ENCODE data around the gene TMEM61.
A peak's percentile ranks its signal among the peaks of the same experiment; 100 is the strongest.

The TMEM61 gene

GRCh38 chr1:54986025-54986424, 5.6 kb downstream of the TMEM61 start:
- DNase-seq = no peak

- DNase-seq = no peak
Measured at GRCh38 chr1:54986533-54986932, 6.1 kb downstream of the TMEM61 start.

- DNase-seq = no peak
Measured at GRCh38 chr1:54987427-54987826, 7.0 kb downstream of the TMEM61 start.

- no peak for DNase-seq
Measured at GRCh38 chr1:54987919-54988705, 7.7 kb downstream of the TMEM61 start.

- DNase-seq = no peak
Measured at GRCh38 chr1:54988975-54989374, 8.5 kb downstream of the TMEM61 start.

- peak in 1 of 2 experiments; percentile 7 for DNase-seq
Measured at GRCh38 chr1:54989473-54989872, 9.0 kb downstream of the TMEM61 start.

GRCh38 chr1:54989968-54990810, 9.8 kb downstream of the TMEM61 start:
- no peak for DNase-seq

GRCh38 chr1:54990916-54991315, 10.5 kb downstream of the TMEM61 start:
- no peak for DNase-seq

- DNase-seq = no peak
Measured at GRCh38 chr1:54991939-54992338, 11.5 kb downstream of the TMEM61 start.

- no peak for DNase-seq
Measured at GRCh38 chr1:54993140-54993539, 12.7 kb downstream of the TMEM61 start.

- no peak for DNase-seq
Measured at GRCh38 chr1:54994355-54994990, 14.0 kb downstream of the TMEM61 start.

- DNase-seq = no peak
Measured at GRCh38 chr1:54995013-54995760, 14.8 kb downstream of the TMEM61 start.

GRCh38 chr1:54995835-54996234, 15.4 kb downstream of the TMEM61 start:
- no peak for DNase-seq

GRCh38 chr1:54996359-54996868, 16.0 kb downstream of the TMEM61 start:
- DNase-seq = peak; percentile 58 to 65

GRCh38 chr1:54996869-54997710, 16.7 kb downstream of the TMEM61 start:
- no peak for DNase-seq

GRCh38 chr1:54997711-54997986, 17.2 kb downstream of the TMEM61 start:
- no peak for DNase-seq

- no peak for DNase-seq
Measured at GRCh38 chr1:54998100-54998499, 17.7 kb downstream of the TMEM61 start.

GRCh38 chr1:54998677-54999076, 18.2 kb downstream of the TMEM61 start, which contains the start of gene BSND:
BSND (plus strand) TSS chr1:54998933; CDS start chr1:54999187, 254 bp downstream.
- DNase-seq = no peak

GRCh38 chr1:55000110-55001085, 20.0 kb downstream of the TMEM61 start:
- DNase-seq = no peak

- DNase-seq = no peak
Measured at GRCh38 chr1:55001311-55001710, 20.9 kb downstream of the TMEM61 start.

- DNase-seq = no peak
Measured at GRCh38 chr1:55002686-55003085, 22.3 kb downstream of the TMEM61 start.
